HepG2 (cell line): ENCODE measurements around the gene INHBB. TPM values are rescaled to one million over a fixed set of nuclear protein-coding genes. Genes with fewer than 3 reads are reported as not detected.

ENCODE experiments used
- ATAC-seq: fragments of 200-7000 bp; cut with Tn5 transposase; 3 replicates; pipeline ENCODE4 v1.9.1; 2020; ENCODE audit warnings: mild to moderate bottlenecking, moderate library complexity
- BruUV-seq: library from RNA; stranded (reverse); fragments of 400-500 nt; replicated peaks from 2 replicates; lab custom pipeline; 2021; lab: Mats Ljungman, UMichigan
- CTCF ChIA-PET: fragments of 300-600 bp; formaldehyde crosslinking; extraction: SDS; loops from one replicate; lab custom pipeline; 2021; ENCODE audit warnings: low total read pairs, inconsistent platforms, low intra/inter-chr PET ratio; lab: Yijun Ruan, JAX
- POLR2A ChIA-PET: fragments of 350-600 bp; sonication (Branson Sonifier 250); formaldehyde crosslinking; loops from one replicate; lab custom pipeline; 2020; ENCODE audit warnings: antibody characterized with exemption, inconsistent platforms; lab: Yijun Ruan, JAX
- DNase-seq: peaks from one replicate; pipeline ENCODE4 v3.0.0-alpha.2; 2015; ENCODE audit warnings: low spot score
- FAIRE-seq: peaks from 3 replicates; lab custom pipeline; 2011; peaks lifted over from hg19 to GRCh38; lab: Jason Lieb, UNC
- H2AFZ ChIP-seq: one replicate; pipeline ENCODE4 v1.6.1; 2011; ENCODE audit warnings: low read length, inconsistent platforms
- H3K27ac ChIP-seq: fragments of 300-600 bp; 3 replicates; pipeline ENCODE4 v1.8.0; 2011; ENCODE audit warnings: mixed run types, mild to moderate bottlenecking, mixed read lengths, low read length, inconsistent platforms; ENCODE audit not compliant: insufficient read depth; ENCODE audit errors: extremely low read length
- H3K27me3 ChIP-seq, 2 experiments: fragments of 200-600 bp in 1 of 2; 2 replicates in 1 of 2; 3 replicates in 1 of 2; pipeline versions ENCODE4 v1.6.0 to v1.8.0; 2011; ENCODE audit warnings: low read length in 2 of 2, mild to moderate bottlenecking in 2 of 2, moderate library complexity in 2 of 2, inconsistent platforms in 1 of 2; ENCODE audit not compliant: insufficient read depth in 2 of 2, control insufficient read depth in 1 of 2
- H3K36me3 ChIP-seq, 2 experiments: fragments of 200-600 bp in 1 of 2; replicated peaks in 1 of 2; 2 replicates in 1 of 2; 3 replicates in 1 of 2; pipeline versions ENCODE4 v1.5.1 to v1.8.0; 2011; ENCODE audit warnings: low read length in 2 of 2, inconsistent platforms in 1 of 2; ENCODE audit not compliant: insufficient read depth in 2 of 2, control insufficient read depth in 1 of 2
- H3K4me1 ChIP-seq: 2 replicates; pipeline ENCODE4 v1.5.1; 2012; ENCODE audit warnings: low read length, inconsistent platforms; ENCODE audit not compliant: insufficient read depth
- H3K4me2 ChIP-seq: 2 replicates; pipeline ENCODE4 v1.6.0; 2011; ENCODE audit warnings: low read depth, low read length, inconsistent platforms
- H3K4me3 ChIP-seq, 3 experiments: fragments of 200-600 bp in 1 of 3; sonication (generic), shearing (Covaris generic) in 1 of 3; replicated peaks in 1 of 3; 2 replicates each; pipeline ENCODE4 v1.5.1; 2011 to 2016; ENCODE audit warnings: low read length in 3 of 3, inconsistent platforms in 2 of 3, low read depth in 2 of 3, mild to moderate bottlenecking in 2 of 3, control low read depth in 1 of 3, mixed read lengths in 1 of 3; ENCODE audit not compliant: insufficient read depth in 1 of 3
- H3K79me2 ChIP-seq: one replicate; pipeline ENCODE4 v1.6.1; 2011; ENCODE audit warnings: low read length, inconsistent platforms; ENCODE audit not compliant: insufficient read depth
- H3K9ac ChIP-seq: 2 replicates; pipeline ENCODE4 v1.6.0; 2011; ENCODE audit warnings: mild to moderate bottlenecking, low read depth, low read length, inconsistent platforms; ENCODE audit not compliant: insufficient read depth
- H3K9me3 ChIP-seq: 2 replicates; pipeline ENCODE4 v1.5.1; 2012; ENCODE audit warnings: mild to moderate bottlenecking, low read length
- H4K20me1 ChIP-seq: 2 replicates; pipeline ENCODE4 v1.6.0; 2011; ENCODE audit warnings: inconsistent platforms, mild to moderate bottlenecking, low read length, moderate library complexity; ENCODE audit not compliant: insufficient read depth
- CBX5 ChIP-seq: sonication (generic); formaldehyde crosslinking; IDR thresholded peaks from 2 replicates; pipeline ENCODE4 v1.4.0; 2020; ENCODE audit warnings: missing genetic modification reagents, borderline replicate concordance
- CEBPB ChIP-seq: IDR thresholded peaks from 2 replicates; pipeline ENCODE4 v1.6.1; 2011; ENCODE audit warnings: low read depth, low read length, improper control_type of control experiment, borderline replicate concordance
- HES4 ChIP-seq: sonication (generic); formaldehyde crosslinking; IDR thresholded peaks from 2 replicates; pipeline ENCODE4 v1.9.0; 2021; ENCODE audit warnings: mild to moderate bottlenecking, missing genetic modification reagents, borderline replicate concordance
- NR1H2 ChIP-seq: sonication (generic); formaldehyde crosslinking; IDR thresholded peaks from 2 replicates; pipeline ENCODE4 v1.8.1; 2022; ENCODE audit warnings: low read depth, missing genetic modification reagents, borderline replicate concordance
- PCBP2 ChIP-seq: fragments of 200-400 bp; formaldehyde crosslinking; optimal IDR thresholded peaks from 2 replicates; pipeline ENCODE3; 2018; ENCODE audit warnings: low read length, low read depth; ENCODE audit not compliant: poor library complexity, severe bottlenecking
- XBP1 ChIP-seq: sonication (generic); formaldehyde crosslinking; IDR thresholded peaks from 2 replicates; pipeline ENCODE4 v1.5.0; 2020; ENCODE audit warnings: missing genetic modification reagents
- WGBS: methylation state at CpG from one replicate; pipeline ENCODE4 v1.1.6; 2017; ENCODE audit warnings: low lambda C conversion rate; 5-methylcytosine and 5-hydroxymethylcytosine counted together
- in situ Hi-C: cut with HindIII; loops from 2 replicates; pipeline ENCODE4 v1.10.0; 2017; ENCODE audit warnings: low pct_unique_long_range_greater_than_20kb; ENCODE audit not compliant: extremely low pct_ligation_motif_present
- intact Hi-C: fragments of 100-400 bp; cut with micrococcal nuclease; formaldehyde crosslinking; loops from one replicate; pipeline ENCODE4 v1.10.0; 2022; ENCODE audit not compliant: unreplicated experiment
- polyA plus RNA-seq, 8 experiments: library from polyadenylated mRNA; depleted of rRNA in 3 of 8; stranded (reverse) in 7 of 8; unstranded in 1 of 8; fragments of >200 nt; fragmentation: Illumina TruSeq in 4 of 8; extraction: Trizol in 4 of 8; gene quantifications; 2 replicates each; pipeline versions ENCODE4 v1.2.1 to v1.2.3, GENCODE V29; 2011 to 2016; ENCODE audit warnings: low read depth in 4 of 8, missing spikeins in 1 of 8, mixed read lengths in 1 of 8; ENCODE audit not compliant: insufficient read depth in 1 of 8
- total RNA-seq, 5 experiments: library from RNA; depleted of rRNA; stranded (reverse); fragments of >200 nt; fragmentation: Illumina TruSeq; extraction: Trizol; gene quantifications; 2 replicates each; pipeline ENCODE4 v1.2.3, GENCODE V29; 2016; ENCODE audit warnings: low read depth in 1 of 5
- TF ChIP-seq, protein P1 (sequence below): sonication (generic); formaldehyde crosslinking; IDR thresholded peaks from 2 replicates; pipeline ENCODE4 v1.8.1; 2023; ENCODE audit warnings: mild to moderate bottlenecking, inconsistent platforms, moderate library complexity, missing genetic modification reagents, borderline replicate concordance

Gene INHBB
- total and polyA plus RNA-seq, 2 of the 13 experiments (the other 11 are each of a cell fraction or from before 2014, with no cell fraction given), result 0.20 to 1.7 TPM

DNA sequence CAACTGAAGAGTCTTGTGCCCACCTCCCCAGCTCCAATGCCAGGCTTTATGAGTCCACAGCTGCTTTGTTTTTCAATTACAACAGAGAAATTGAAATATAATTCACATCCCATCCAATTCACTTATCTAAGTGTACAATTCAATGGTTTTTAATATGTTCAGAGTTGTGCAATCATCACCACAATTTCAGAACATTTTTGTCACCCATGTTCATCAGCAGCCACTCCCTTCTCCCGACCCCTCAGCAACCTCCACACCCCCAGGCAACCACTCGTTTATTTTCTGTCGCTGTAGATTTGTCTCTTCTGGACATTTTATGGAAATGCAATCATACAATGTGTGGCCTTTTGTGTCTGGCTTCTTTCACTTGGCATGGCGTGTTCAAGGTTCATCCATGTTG lies 23.3 kb downstream of the INHBB start:
- Histone ChIP-seq H3K79me2 (no peaks in the 10 kb centered on the region), H3K36me3 (no peaks in the 10 kb centered on the region), H3K27me3 (peaks cover 6 to 61% of the 10 kb centered on the region in 2 experiments), H4K20me1 (no peaks in the 10 kb centered on the region), H3K4me2 (no peak overlapping the region), H3K27ac (no peak overlapping the region), H3K4me1 (no peaks in the 10 kb centered on the region), H3K4me3 (no peak overlapping the region), H2AFZ (no peak overlapping the region), H3K9ac (no peak overlapping the region), H3K9me3 (no peaks in the 10 kb centered on the region)
- TF ChIP-seq CEBPB (peak; percentile 71; the same call in 1 of the 2 replicates), CBX5 (CRISPR knock-in tag) (no peak), HES4 (CRISPR knock-in tag) (no peak), XBP1 (CRISPR knock-in tag) (no peak), NR1H2 (no peak), PCBP2 (no peak)
- TF ChIP-seq, protein P1, sequence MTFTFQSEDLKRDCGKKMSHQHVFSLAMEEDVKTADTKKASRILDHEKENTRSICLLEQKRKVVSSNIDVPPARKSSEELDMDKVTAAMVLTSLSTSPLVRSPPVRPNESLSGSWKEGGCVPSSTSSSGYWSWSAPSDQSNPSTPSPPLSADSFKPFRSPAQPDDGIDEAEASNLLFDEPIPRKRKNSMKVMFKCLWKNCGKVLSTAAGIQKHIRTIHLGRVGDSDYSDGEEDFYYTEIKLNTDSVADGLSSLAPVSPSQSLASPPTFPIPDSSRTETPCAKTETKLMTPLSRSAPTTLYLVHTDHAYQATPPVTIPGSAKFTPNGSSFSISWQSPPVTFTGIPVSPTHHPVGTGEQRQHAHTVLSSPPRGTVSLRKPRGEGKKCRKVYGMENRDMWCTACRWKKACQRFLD (CRISPR knock-in tag), result no peak
- ChIA-PET POLR2A (no interaction called here), CTCF (no interaction called here)
- BruUV-seq, result no TSS peak
- in situ Hi-C loops (no loop called here), intact Hi-C loops (no loop called here)
- DNase-seq, result no peak
- ATAC-seq, result no peak
- FAIRE-seq, result no peak
- 37% methylated on average over 4 of the region's 4 CpGs for WGBS
